HCT116 (cell line): ENCODE measurements around the gene FAM131A.

Source experiments
- EGR1 ChIP-seq: IDR thresholded peaks from 2 replicates; pipeline ENCODE4 v1.6.1; 2012; ENCODE audit warnings: low read depth
- EZH2 ChIP-seq: fragments of 200-600 bp; sonication (generic); IDR thresholded peaks from 2 replicates; pipeline ENCODE4 v1.6.1; 2017; ENCODE audit warnings: antibody characterized with exemption, mixed run types
- EZH2phosphoT487 ChIP-seq: fragments of 200-600 bp; IDR thresholded peaks from 2 replicates; pipeline ENCODE4 v1.6.1; 2018; ENCODE audit warnings: antibody characterized with exemption, borderline replicate concordance
- POLR2A ChIP-seq: IDR thresholded peaks from 2 replicates; pipeline ENCODE4 v1.7.0; 2011; ENCODE audit warnings: borderline replicate concordance; ENCODE audit not compliant: insufficient read depth, insufficient read length; ENCODE audit errors: extremely low read depth
- POLR2AphosphoS5 ChIP-seq: IDR thresholded peaks from 2 replicates; pipeline ENCODE4 v1.6.1; 2011; ENCODE audit warnings: mild to moderate bottlenecking, low read depth, low read length, moderate library complexity
- SP1 ChIP-seq: IDR thresholded peaks from 2 replicates; pipeline ENCODE4 v1.6.1; 2012; ENCODE audit warnings: low read depth
- YY1 ChIP-seq: IDR thresholded peaks from 2 replicates; pipeline ENCODE4 v1.6.1; 2011; ENCODE audit warnings: low read length, low read depth, moderate library complexity, mild to moderate bottlenecking; ENCODE audit not compliant: insufficient replicate concordance; ENCODE audit errors: extremely low read depth
- ZNF274 ChIP-seq: fragments of 200-500 bp; sonication (Bioruptor generic); IDR thresholded peaks from 2 replicates; pipeline ENCODE4 v1.6.1; 2014; ENCODE audit warnings: mild to moderate bottlenecking, low read depth, low read length, inconsistent platforms
- TF ChIP-seq, protein P1 (sequence below), 3 experiments: fragments of 200-600 bp in 1 of 3; sonication (generic) in 1 of 3; IDR thresholded peaks in 2 of 3; conservative IDR thresholded peaks in 1 of 3; 2 replicates each; pipeline ENCODE4 v1.5.1; 2012 to 2017; ENCODE audit warnings: low read depth in 2 of 3, low read length in 2 of 3, antibody characterized with exemption in 1 of 3, borderline replicate concordance in 1 of 3, control low read depth in 1 of 3, mild to moderate bottlenecking in 1 of 3, mixed read lengths in 1 of 3, mixed run types in 1 of 3, moderate library complexity in 1 of 3; ENCODE audit not compliant: insufficient read depth in 1 of 3
- TF ChIP-seq, protein P2 (sequence below): IDR thresholded peaks from 2 replicates; pipeline ENCODE4 v1.6.1; 2011; ENCODE audit warnings: mild to moderate bottlenecking, low read length, moderate library complexity; ENCODE audit not compliant: insufficient replicate concordance; ENCODE audit errors: extremely low read depth

DNA sequence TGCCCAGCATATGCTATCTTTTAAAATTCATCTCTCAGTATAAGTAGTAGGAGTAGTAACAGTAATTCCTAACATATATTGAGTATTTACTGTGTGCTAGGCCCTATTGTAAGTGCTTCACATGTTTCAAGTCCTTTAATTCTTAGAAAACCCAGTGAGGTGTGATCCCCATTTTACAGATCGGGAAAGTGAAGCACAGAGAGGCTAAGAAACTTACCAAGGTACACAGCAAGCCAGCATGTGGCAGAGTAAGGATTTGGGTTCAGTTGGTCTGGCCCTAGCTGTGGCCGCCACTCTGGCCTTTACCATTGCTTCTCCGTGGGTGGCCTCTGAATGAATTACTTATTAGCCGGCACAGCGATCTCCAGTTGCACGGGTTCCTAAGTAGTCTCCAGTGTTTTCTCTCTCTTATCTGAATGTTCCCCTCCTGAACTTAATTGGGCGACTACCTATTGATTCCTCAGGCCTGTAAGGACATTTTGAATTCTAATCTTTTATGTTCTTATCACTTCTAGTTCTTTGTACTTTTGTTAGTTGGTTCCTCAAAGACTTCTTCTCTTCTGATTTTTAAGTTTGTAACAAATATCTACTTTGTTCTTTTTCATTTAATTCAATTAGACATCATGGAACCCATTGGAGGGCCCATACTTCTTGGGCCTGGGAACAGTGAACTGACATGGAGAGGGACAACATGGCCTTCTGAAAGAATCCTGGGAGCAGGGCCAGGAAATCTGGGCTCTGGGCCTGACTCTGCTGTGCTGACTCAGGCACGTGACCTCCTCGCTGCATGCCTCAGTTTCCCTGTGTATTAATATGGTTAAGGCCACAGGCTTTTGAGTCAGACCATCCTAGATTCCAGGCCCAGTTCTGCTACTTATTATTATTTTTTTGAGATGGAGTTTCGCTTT lies 12.4 kb downstream of the FAM131A start:
- TF ChIP-seq, protein P1, sequence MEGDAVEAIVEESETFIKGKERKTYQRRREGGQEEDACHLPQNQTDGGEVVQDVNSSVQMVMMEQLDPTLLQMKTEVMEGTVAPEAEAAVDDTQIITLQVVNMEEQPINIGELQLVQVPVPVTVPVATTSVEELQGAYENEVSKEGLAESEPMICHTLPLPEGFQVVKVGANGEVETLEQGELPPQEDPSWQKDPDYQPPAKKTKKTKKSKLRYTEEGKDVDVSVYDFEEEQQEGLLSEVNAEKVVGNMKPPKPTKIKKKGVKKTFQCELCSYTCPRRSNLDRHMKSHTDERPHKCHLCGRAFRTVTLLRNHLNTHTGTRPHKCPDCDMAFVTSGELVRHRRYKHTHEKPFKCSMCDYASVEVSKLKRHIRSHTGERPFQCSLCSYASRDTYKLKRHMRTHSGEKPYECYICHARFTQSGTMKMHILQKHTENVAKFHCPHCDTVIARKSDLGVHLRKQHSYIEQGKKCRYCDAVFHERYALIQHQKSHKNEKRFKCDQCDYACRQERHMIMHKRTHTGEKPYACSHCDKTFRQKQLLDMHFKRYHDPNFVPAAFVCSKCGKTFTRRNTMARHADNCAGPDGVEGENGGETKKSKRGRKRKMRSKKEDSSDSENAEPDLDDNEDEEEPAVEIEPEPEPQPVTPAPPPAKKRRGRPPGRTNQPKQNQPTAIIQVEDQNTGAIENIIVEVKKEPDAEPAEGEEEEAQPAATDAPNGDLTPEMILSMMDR (IDR thresholded peaks at IDR 0.05 in 2 of 3, conservative IDR thresholded peaks at IDR 0.05 in 1 of 3; ENCODE audit: borderline replicate concordance in 1 of 3, insufficient read depth in 1 of 3, low read depth in 2 of 3, low read length in 2 of 3), result no peak
- TF ChIP-seq SP1, result no peak
- TF ChIP-seq POLR2A, result no peak
- TF ChIP-seq EZH2phosphoT487, result no peak
- TF ChIP-seq EGR1, result no peak
- TF ChIP-seq EZH2, result no peak
- TF ChIP-seq POLR2AphosphoS5, result no peak
- no peak for TF ChIP-seq YY1
- TF ChIP-seq, protein P2, sequence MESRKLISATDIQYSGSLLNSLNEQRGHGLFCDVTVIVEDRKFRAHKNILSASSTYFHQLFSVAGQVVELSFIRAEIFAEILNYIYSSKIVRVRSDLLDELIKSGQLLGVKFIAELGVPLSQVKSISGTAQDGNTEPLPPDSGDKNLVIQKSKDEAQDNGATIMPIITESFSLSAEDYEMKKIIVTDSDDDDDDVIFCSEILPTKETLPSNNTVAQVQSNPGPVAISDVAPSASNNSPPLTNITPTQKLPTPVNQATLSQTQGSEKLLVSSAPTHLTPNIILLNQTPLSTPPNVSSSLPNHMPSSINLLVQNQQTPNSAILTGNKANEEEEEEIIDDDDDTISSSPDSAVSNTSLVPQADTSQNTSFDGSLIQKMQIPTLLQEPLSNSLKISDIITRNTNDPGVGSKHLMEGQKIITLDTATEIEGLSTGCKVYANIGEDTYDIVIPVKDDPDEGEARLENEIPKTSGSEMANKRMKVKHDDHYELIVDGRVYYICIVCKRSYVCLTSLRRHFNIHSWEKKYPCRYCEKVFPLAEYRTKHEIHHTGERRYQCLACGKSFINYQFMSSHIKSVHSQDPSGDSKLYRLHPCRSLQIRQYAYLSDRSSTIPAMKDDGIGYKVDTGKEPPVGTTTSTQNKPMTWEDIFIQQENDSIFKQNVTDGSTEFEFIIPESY, result no peak
- TF ChIP-seq ZNF274, result no peak
